HG03095 (cell line): Measurements from ENCODE around the gene PIGO.

ENCODE experiments used
- ATAC-seq: cut with Tn5 transposase; IDR thresholded peaks from one replicate; pipeline ENCODE4 v1.9.1; 2021; ENCODE audit warnings: moderate library complexity; ENCODE audit not compliant: unreplicated experiment

PIGO gene

GRCh38 chr9:35096035-35096849 lies at the start of gene PIGO:
TSS of gene PIGO (minus strand) at chr9:35096591. CDS start at chr9:35095565, 1,026 bp downstream.
- peak; percentile 90 for ATAC-seq

- ATAC-seq, result no peak
Observed at GRCh38 chr9:35142037-35142436, 45.6 kb upstream of the PIGO start.

DNA sequence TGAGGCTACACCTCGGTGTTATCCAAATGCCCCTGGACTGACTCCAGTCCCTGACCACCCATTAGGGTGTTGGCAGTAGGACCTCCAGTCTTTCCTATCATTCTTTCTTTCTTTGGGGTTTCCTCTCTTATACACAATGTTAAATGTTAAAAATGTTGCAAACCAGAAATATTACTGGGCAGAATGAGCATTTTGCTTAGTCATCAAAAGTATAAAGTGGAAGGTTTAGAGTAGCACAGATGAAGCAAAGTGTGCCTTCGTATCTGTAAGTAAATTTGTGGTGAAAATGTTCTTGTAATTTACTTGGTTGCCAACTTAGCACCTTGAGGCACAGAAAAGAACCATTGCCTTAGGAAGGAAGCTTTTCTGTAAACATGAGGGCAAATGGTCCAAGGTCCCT lies 43.7 kb upstream of the PIGO start:
- no peak for ATAC-seq

GRCh38 chr9:35136866-35137265 lies 40.5 kb upstream of the PIGO start:
- no peak for ATAC-seq

DNA sequence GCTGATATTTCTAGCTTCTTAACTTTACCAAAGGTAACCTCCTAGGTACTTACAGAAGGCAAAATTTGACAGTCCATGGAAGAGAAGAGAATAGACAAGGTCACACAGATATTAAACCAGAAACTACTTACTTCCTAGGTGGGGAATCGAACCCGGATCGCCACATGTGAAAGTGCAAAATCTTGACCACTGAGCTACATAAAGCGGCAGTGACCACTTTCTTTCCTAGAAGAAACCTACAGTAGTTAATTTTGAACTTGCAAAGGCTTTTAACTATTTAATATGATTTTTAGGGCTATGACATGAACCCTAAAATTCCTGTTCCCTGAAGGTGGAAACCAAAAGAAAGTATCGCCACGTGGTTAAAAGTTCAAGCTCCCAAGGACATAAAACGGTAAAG lies 39.6 kb upstream of the PIGO start:
- no peak for ATAC-seq

- ATAC-seq, result no peak
Observed at GRCh38 chr9:35134920-35135319, 38.5 kb upstream of the PIGO start.

- ATAC-seq, result peak; percentile 33
Observed at GRCh38 chr9:35116898-35117551, 20.6 kb upstream of the PIGO start.

DNA sequence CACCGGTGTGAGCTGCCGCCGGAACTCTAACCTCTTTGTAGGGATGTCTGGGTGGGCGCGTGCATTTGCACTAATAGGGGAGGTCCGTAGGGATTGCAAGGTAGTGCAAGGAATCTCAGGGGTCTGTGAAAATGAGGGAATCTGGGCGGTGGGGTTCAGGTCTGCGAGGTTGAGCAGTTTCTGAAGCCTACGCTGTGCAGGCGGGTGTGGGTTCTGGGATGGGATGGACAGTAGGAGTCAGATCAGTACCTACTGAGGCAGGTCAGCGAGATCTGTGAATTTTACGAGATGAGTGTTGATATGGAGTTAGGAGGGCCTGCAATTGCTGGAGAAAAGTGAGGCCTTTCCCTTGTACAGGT lies 20.1 kb upstream of the PIGO start:
- no peak for ATAC-seq

- ATAC-seq, result peak; percentile 53
Observed at GRCh38 chr9:35115680-35116538, 19.5 kb upstream of the PIGO start, which contains the start of gene ATOSB. TSS of gene ATOSB (minus strand) at chr9:35115862. CDS start at chr9:35108274, 7,588 bp downstream.

GRCh38 chr9:35114840-35115628 lies 18.6 kb upstream of the PIGO start:
- ATAC-seq, result no peak

DNA sequence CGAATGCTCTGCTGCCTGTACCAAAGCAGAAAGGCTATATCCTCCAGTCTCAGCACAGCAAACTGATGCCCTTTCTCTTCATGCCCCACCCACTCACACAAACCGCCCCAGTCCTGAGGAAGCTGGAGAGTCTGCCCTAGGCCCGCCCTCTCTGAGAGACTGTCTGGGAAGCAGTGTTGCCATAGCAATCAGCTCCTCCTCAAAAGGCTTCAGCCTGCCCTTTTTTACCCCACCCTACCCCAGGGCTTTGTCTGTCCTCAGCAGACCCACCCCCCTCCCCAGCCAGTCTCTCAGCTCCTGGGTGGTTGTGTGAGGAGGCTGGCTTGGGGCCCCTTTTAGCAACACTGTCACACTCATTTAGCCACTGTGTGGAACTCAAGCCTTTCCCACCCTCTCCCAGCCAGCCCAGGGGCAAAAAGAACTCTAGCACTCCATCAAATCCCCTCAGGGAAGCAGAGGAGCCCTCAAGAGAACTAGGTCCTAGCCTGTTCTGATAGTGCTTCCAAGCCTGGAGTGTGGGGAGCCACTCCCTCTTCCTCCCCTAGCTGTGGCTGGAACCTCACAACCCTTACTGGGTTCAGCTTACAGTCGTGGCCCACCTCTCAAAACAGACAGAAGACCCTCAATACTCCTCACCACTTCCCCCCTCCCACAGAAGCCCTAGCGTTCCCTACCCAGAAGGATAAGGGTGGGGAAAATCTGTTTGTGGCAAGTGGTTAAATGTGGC lies 17.9 kb upstream of the PIGO start:
- no peak for ATAC-seq

DNA sequence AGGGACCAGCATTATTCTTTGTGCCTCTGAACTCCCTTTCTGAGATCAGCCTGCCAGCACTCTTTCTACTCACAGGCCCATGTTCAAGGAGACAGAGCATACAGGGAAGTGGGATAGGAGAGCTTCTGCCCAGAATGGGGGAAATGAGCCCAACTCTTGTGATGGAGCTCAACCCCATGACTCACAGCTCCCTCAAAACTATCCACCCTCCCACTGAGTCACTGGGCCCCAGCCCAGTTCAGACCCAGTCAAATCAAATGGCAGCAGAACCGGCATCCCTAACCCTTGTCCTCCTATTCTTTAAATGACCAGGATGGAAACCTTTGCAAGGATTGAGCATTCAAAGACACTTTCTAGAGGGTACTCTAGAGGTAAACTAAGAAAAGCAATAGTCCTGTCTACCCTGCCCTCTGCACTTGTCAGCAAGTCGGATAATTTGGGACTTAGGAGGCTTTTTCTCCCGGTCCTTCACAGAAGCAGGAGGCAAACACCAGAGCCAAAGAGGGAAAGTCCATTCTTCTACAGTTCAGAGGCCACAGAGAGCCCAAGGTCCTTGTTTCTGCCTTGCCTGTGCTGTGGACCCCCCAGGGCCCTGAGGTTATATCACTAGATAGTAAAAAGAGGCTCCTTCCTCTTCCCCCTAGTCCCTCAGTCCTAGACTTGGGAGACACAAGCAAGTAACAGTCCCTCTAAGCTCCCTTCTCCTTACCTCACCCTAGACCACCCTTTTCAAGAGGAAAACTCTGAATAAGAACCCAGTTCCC lies 16.0 kb upstream of the PIGO start:
- ATAC-seq, result no peak

DNA sequence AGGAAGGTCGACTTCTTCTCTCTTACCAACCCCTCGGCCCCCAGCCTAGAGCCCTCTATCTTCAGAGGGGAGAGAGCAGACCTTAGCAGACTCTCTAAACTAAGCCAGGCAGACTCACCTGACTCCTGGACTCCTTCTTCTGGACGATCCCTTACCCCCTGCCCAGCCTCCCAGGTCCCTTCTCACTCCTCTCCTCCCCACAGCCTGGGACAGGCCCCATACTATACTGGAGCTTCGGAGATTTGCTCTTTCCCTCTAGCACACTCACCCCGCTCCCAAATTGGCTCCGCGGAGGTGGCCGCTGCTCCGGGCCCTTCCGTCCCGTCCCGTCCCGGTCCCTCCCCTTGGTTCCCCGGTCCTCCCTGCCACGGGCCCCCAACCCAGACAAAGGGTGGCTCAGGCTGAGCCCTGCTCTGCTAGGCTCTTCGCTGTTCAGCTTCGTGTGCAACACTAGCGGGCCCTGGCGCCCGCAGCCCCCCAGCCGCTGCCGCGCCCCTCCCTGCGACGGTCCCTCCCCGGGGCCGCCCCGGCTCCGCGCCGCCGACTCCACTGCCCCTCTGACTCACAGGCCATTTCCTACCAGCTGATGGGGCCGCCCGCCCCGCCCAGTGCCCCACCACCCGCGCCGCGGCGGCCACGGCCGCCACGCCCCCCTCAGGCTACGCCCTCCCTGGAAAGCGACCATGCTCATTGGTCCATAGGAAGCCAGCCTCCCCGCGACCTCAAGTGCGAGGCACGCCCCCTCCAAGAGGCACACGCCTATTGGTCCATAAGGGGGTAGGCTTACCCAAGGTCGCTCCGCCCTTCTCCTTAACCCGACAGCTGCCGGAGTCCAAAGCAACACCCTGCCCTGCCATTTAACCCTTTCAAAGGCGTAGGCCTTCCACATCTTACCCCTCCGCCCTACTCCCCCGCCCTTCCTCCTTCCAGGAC lies 14.9 kb upstream of the PIGO start:
- peak; percentile 66 for ATAC-seq

GRCh38 chr9:35110327-35110761 lies 14.0 kb upstream of the PIGO start:
- no peak for ATAC-seq

DNA sequence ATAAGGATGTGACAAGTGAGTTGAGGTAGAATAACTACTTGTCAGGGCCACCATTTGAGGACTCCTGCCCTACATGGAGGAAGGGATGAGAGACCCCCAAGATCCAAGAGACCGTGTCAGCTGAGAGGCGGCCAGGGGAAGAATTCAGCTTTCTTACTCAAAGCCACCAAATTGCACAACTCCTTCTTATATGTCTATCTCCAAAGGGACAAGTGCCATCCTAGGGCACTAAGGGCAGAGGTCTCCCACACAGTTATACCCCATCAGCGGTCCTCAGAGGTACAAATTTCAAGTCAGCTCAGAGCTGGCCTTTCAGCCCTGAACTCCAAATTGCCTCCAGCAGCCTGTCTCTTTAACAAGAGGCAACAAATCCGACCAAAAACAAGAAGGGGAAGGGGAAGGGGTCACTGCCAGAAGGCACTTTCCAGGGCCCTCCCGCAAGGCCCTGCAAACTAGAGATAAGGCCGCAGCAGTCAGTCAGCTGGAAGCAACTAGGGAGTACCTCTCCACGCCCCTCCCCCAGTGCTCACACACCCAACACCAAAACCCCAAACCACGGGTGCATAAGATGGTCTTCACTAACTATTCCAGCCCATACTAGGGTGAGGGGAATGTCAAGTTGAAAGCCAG lies 12.7 kb upstream of the PIGO start:
- no peak for ATAC-seq

DNA sequence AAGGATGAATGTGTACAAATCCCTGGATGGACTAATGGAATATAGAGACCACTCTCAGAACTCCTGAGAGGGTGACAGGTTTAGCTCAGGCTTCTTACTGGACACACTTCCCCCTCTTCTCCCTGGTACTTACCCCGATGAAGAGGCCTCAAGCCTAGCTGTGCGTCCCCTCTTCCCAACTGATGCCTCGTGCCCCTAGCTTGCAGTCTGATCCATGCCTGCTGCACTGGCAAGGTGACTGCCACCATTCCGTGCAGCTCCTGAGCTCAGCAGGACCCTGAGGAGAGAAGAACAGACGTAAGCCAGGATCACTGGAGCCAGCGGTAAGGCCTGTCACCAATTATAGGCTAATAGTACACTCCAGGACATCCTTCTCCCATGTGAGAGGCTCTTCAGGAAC lies 12.1 kb upstream of the PIGO start:
- ATAC-seq, result no peak
